ENCODE results near the gene WWOX. TPM values are rescaled to one million over a fixed set of nuclear protein-coding genes. Genes with fewer than 3 reads are reported as not detected.
A peak's percentile ranks its signal among the peaks of the same experiment; 100 is the strongest.

The WWOX gene
- total and polyA plus RNA-seq, 4 experiments from 2014 or later, result 10.4 to 23.1 (median 17.5) TPM

- Mint-ChIP-seq H3K9me3 (no peaks in the 10 kb centered on the region), H3K27ac (peak overlapping the region in 3 of 7 donors; percentile 1 to 70 (median 6)), H3K36me3 (peaks cover 2 to 11% of the 10 kb centered on the region in 2 donors), H3K27me3 (no peaks in the 10 kb centered on the region), H3K4me3 (no peak overlapping the region), H3K4me1 (no peaks in the 10 kb centered on the region)
- Histone ChIP-seq H3K9me3 (ENCODE audit: control insufficient read depth in 1 of 2, low read length in 2 of 2) (no peaks in the 10 kb centered on the region), H3K4me3 (ENCODE audit: low read length in 2 of 2) (no peak overlapping the region), H3K4me1 (ENCODE audit: insufficient read depth, low read length) (no peaks in the 10 kb centered on the region), H3K36me3 (ENCODE audit: insufficient read depth, low read length) (no peaks in the 10 kb centered on the region), H3K27ac (ENCODE audit: low read depth, low read length) (no peak overlapping the region), H3K27me3 (ENCODE audit: insufficient read depth, low read length) (no peaks in the 10 kb centered on the region)
- ChIA-PET POLR2A (ENCODE audit: partially characterized antibody) (no interaction called here), CTCF (ENCODE audit: partially characterized antibody) (no interaction called here)
- intact Hi-C loops (cut with micrococcal nuclease), result no loop called here
- DNase-seq, result no peak
These were observed 41.5 kb downstream of the WWOX start for GRCh38 chr16:78140818-78141466.

GRCh38 chr16:78142788-78143187 lies 43.3 kb downstream of the WWOX start:
- Mint-ChIP-seq H3K4me1 (no peaks in the 10 kb centered on the region), H3K36me3 (peaks cover 2 to 8% of the 10 kb centered on the region in 2 donors), H3K9me3 (no peaks in the 10 kb centered on the region), H3K27ac (no peak overlapping the region), H3K27me3 (no peaks in the 10 kb centered on the region), H3K4me3 (no peak overlapping the region)
- H3K27me3 ChIP-seq (ENCODE audit: insufficient read depth, low read length), result no peaks in the 10 kb centered on the region
- H3K36me3 ChIP-seq (ENCODE audit: insufficient read depth, low read length), result no peaks in the 10 kb centered on the region
- intact Hi-C loops (cut with micrococcal nuclease), result no loop called here
- POLR2A ChIA-PET (ENCODE audit: partially characterized antibody), result no interaction called here
- H3K9me3 ChIP-seq (ENCODE audit: control insufficient read depth in 1 of 2, low read length in 2 of 2), result no peaks in the 10 kb centered on the region
- H3K4me3 ChIP-seq (ENCODE audit: low read length in 2 of 2), result no peak overlapping the region
- no peaks in the 10 kb centered on the region for H3K4me1 ChIP-seq (ENCODE audit: insufficient read depth, low read length)
- CTCF ChIA-PET (ENCODE audit: partially characterized antibody), result interaction anchor here (1.3 kb wide), 1 partner anchor 10 kb away, joined by 3 read pairs; no protein-coding TSS in a partner anchor
- DNase-seq, result no peak
- H3K27ac ChIP-seq (ENCODE audit: low read depth, low read length), result no peak overlapping the region

GRCh38 chr16:78146807-78147206 lies 47.4 kb downstream of the WWOX start:
- H3K9me3 Mint-ChIP-seq, result no peaks in the 10 kb centered on the region
- H3K4me1 ChIP-seq (ENCODE audit: insufficient read depth, low read length), result no peaks in the 10 kb centered on the region
- no peaks in the 10 kb centered on the region for H3K27me3 Mint-ChIP-seq
- no peaks in the 10 kb centered on the region for H3K36me3 ChIP-seq (ENCODE audit: insufficient read depth, low read length)
- no peak overlapping the region for H3K4me3 Mint-ChIP-seq
- H3K36me3 Mint-ChIP-seq, result peaks cover 2 to 8% of the 10 kb centered on the region in 2 donors
- no peak overlapping the region for H3K27ac Mint-ChIP-seq
- H3K4me1 Mint-ChIP-seq, result no peaks in the 10 kb centered on the region
- no peak overlapping the region for H3K4me3 ChIP-seq (ENCODE audit: low read length in 2 of 2)
- CTCF ChIA-PET (ENCODE audit: partially characterized antibody), result no interaction called here
- H3K9me3 ChIP-seq (ENCODE audit: control insufficient read depth in 1 of 2, low read length in 2 of 2), result no peaks in the 10 kb centered on the region
- H3K27ac ChIP-seq (ENCODE audit: low read depth, low read length), result no peak overlapping the region
- no peak for DNase-seq
- POLR2A ChIA-PET (ENCODE audit: partially characterized antibody), result no interaction called here
- H3K27me3 ChIP-seq (ENCODE audit: insufficient read depth, low read length), result no peaks in the 10 kb centered on the region
- intact Hi-C loops (cut with micrococcal nuclease), result no loop called here

- POLR2A ChIA-PET (ENCODE audit: partially characterized antibody), result no interaction called here
- H3K36me3 ChIP-seq (ENCODE audit: insufficient read depth, low read length), result no peaks in the 10 kb centered on the region
- CTCF ChIA-PET (ENCODE audit: partially characterized antibody), result no interaction called here
- no peaks in the 10 kb centered on the region for H3K9me3 Mint-ChIP-seq
- H3K27ac Mint-ChIP-seq, result no peak overlapping the region
- no peaks in the 10 kb centered on the region for H3K27me3 Mint-ChIP-seq
- no peaks in the 10 kb centered on the region for H3K4me1 Mint-ChIP-seq
- H3K27me3 ChIP-seq (ENCODE audit: insufficient read depth, low read length), result no peaks in the 10 kb centered on the region
- H3K4me3 ChIP-seq (ENCODE audit: low read length in 2 of 2), result no peak overlapping the region
- no peak overlapping the region for H3K27ac ChIP-seq (ENCODE audit: low read depth, low read length)
- peaks cover 2 to 8% of the 10 kb centered on the region in 2 donors for H3K36me3 Mint-ChIP-seq
- no peaks in the 10 kb centered on the region for H3K4me1 ChIP-seq (ENCODE audit: insufficient read depth, low read length)
- intact Hi-C loops (cut with micrococcal nuclease), result no loop called here
- no peak for DNase-seq
- H3K9me3 ChIP-seq (ENCODE audit: control insufficient read depth in 1 of 2, low read length in 2 of 2), result no peaks in the 10 kb centered on the region
- H3K4me3 Mint-ChIP-seq, result no peak overlapping the region
These were observed 48.5 kb downstream of the WWOX start for GRCh38 chr16:78147911-78148401.

- CTCF ChIA-PET (ENCODE audit: partially characterized antibody), result interaction anchor here (1.6 kb wide), 1 partner anchor 85 kb away, joined by 3 read pairs; no protein-coding TSS in a partner anchor
- Mint-ChIP-seq H3K9me3 (no peaks in the 10 kb centered on the region), H3K36me3 (peaks cover 2 to 8% of the 10 kb centered on the region in 2 donors), H3K27me3 (no peaks in the 10 kb centered on the region), H3K27ac (no peak overlapping the region), H3K4me1 (peaks cover 0 to 2% (median 0%) of the 10 kb centered on the region in 4 donors), H3K4me3 (no peak overlapping the region)
- no peak overlapping the region for H3K4me3 ChIP-seq (ENCODE audit: low read length in 2 of 2)
- no peaks in the 10 kb centered on the region for H3K36me3 ChIP-seq (ENCODE audit: insufficient read depth, low read length)
- no peaks in the 10 kb centered on the region for H3K27me3 ChIP-seq (ENCODE audit: insufficient read depth, low read length)
- intact Hi-C loops (cut with micrococcal nuclease), result no loop called here
- H3K9me3 ChIP-seq (ENCODE audit: control insufficient read depth in 1 of 2, low read length in 2 of 2), result no peaks in the 10 kb centered on the region
- no peaks in the 10 kb centered on the region for H3K4me1 ChIP-seq (ENCODE audit: insufficient read depth, low read length)
- no peak for DNase-seq
- POLR2A ChIA-PET (ENCODE audit: partially characterized antibody), result no interaction called here
- H3K27ac ChIP-seq (ENCODE audit: low read depth, low read length), result no peak overlapping the region
These were observed 50.8 kb downstream of the WWOX start for GRCh38 chr16:78150233-78150632.

GRCh38 chr16:78154729-78155461 lies 55.4 kb downstream of the WWOX start:
- peaks cover 0 to 2% (median 0%) of the 10 kb centered on the region in 4 donors for H3K4me1 Mint-ChIP-seq
- no peaks in the 10 kb centered on the region for H3K4me1 ChIP-seq (ENCODE audit: insufficient read depth, low read length)
- H3K36me3 ChIP-seq (ENCODE audit: insufficient read depth, low read length), result no peaks in the 10 kb centered on the region
- intact Hi-C loops (cut with micrococcal nuclease), result no loop called here
- no peak overlapping the region for H3K4me3 ChIP-seq (ENCODE audit: low read length in 2 of 2)
- DNase-seq, result no peak
- H3K36me3 Mint-ChIP-seq, result peaks cover 0 to 5% of the 10 kb centered on the region in 2 donors
- no peak overlapping the region for H3K4me3 Mint-ChIP-seq
- H3K27me3 ChIP-seq (ENCODE audit: insufficient read depth, low read length), result no peaks in the 10 kb centered on the region
- CTCF ChIA-PET (ENCODE audit: partially characterized antibody), result interaction anchor here (0.6 to 1.4 kb wide), 3 partner anchors 10 to 203 kb away, joined by 3 to 6 read pairs (median 4); no protein-coding TSS in a partner anchor
- no peaks in the 10 kb centered on the region for H3K27me3 Mint-ChIP-seq
- POLR2A ChIA-PET (ENCODE audit: partially characterized antibody), result no interaction called here
- H3K9me3 Mint-ChIP-seq, result peaks cover 0 to 4% (median 0%) of the 10 kb centered on the region in 8 donors
- H3K27ac ChIP-seq (ENCODE audit: low read depth, low read length), result no peak overlapping the region
- no peaks in the 10 kb centered on the region for H3K9me3 ChIP-seq (ENCODE audit: control insufficient read depth in 1 of 2, low read length in 2 of 2)
- H3K27ac Mint-ChIP-seq, result no peak overlapping the region

GRCh38 chr16:78155791-78156345 lies 56.4 kb downstream of the WWOX start:
- CTCF ChIA-PET (ENCODE audit: partially characterized antibody), result interaction anchor here (1.4 kb wide), 1 partner anchor 32 kb away, joined by 6 read pairs; no protein-coding TSS in a partner anchor
- POLR2A ChIA-PET (ENCODE audit: partially characterized antibody), result no interaction called here
- Mint-ChIP-seq H3K9me3 (peaks cover 0 to 10% (median 3%) of the 10 kb centered on the region in 8 donors), H3K27ac (no peak overlapping the region), H3K4me1 (peaks cover 0 to 2% (median 0%) of the 10 kb centered on the region in 4 donors), H3K27me3 (no peaks in the 10 kb centered on the region), H3K4me3 (no peak overlapping the region), H3K36me3 (peaks cover 2 to 5% of the 10 kb centered on the region in 2 donors)
- no peak for DNase-seq
- H3K27me3 ChIP-seq (ENCODE audit: insufficient read depth, low read length), result no peaks in the 10 kb centered on the region
- no peaks in the 10 kb centered on the region for H3K36me3 ChIP-seq (ENCODE audit: insufficient read depth, low read length)
- no peak overlapping the region for H3K4me3 ChIP-seq (ENCODE audit: low read length in 2 of 2)
- intact Hi-C loops (cut with micrococcal nuclease), result no loop called here
- H3K4me1 ChIP-seq (ENCODE audit: insufficient read depth, low read length), result no peaks in the 10 kb centered on the region
- H3K27ac ChIP-seq (ENCODE audit: low read depth, low read length), result no peak overlapping the region
- H3K9me3 ChIP-seq (ENCODE audit: control insufficient read depth in 1 of 2, low read length in 2 of 2), result no peaks in the 10 kb centered on the region
